ENCODE data around the gene TMEM52B.

The TMEM52B gene

GRCh38 chr12:10159280-10159679 is 19.6 kb upstream of the TMEM52B start:
- no peak for TF ChIP-seq CTCF (IDR thresholded peaks at IDR 0.05)

DNA sequence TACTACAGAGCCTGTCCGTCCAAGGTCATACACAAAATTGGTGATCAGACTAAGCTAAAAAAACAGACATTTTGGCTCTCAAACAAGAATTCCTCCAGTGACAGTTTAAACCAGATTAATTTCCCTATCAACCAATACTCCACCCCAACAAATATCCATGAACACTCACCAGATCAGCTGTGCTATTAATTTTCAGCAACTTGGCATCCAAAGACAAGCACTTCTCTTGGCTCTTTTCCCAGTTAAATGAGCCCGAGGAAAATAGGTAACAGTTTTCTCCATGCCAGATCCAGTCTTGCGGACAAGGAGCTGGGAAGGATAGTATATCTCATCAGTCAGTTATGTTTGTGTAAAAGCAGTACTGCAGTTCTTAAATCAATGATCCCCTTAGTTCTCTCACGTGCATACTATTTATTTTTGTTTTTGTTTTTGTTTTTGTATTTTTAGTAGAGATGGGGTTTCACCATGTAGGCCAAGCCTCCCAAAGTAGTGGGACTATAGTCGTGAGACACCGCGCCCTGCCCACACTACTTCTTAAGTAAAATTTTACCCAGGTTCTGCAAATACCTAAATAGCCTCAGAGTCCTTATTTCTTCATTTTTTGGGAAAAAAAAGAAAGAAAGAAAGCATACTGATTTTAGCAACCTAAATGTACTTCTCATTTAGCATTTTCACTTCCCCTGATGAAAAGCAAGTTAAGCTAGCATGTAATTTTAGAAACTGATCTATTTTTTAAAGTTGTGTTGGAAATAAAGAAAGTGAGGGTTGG is 18.0 kb upstream of the TMEM52B start:
- no peak for TF ChIP-seq CTCF (IDR thresholded peaks at IDR 0.05)

DNA sequence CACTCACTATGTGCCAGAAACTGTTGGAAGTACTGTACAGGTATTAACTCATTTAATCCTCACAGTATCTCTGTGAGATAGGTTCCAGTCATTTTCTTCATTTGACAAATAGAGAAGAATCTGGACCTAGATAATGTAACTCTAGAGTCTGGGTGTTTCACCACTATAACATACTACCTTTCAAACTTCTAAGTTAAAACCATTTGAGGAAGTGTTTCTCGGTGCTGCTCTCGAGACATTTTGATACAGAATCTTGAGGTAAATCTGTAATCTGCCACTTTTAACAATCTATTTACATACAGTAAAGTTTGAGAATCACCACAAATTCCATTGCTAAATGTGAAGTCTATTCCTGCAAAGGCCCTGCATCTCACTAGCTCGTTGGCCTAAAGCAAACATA is 15.7 kb upstream of the TMEM52B start:
- TF ChIP-seq CTCF (IDR thresholded peaks at IDR 0.05), result no peak

GRCh38 chr12:10165421-10165820 is 13.4 kb upstream of the TMEM52B start:
- no peak for TF ChIP-seq CTCF (IDR thresholded peaks at IDR 0.05)

DNA sequence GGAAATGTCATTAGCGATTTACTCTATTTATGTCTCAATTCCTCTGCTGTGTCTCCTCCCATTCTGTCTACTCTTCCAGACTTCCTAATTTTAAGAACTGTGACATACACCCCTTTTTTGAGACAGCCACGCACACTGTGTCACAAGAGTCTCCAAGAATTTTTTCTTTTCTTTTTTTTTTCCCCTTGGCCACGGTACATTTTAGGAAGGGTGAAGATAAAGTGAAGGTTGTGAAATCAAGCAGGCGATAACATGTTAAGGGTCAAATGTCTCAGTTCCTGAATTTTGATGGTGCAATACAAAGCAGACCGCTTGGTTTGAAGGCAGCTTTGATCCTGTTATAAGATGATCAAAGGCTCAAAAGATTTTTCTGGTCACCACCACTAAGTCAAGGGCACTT is 11.2 kb upstream of the TMEM52B start:
- no peak for TF ChIP-seq CTCF (IDR thresholded peaks at IDR 0.05)

DNA sequence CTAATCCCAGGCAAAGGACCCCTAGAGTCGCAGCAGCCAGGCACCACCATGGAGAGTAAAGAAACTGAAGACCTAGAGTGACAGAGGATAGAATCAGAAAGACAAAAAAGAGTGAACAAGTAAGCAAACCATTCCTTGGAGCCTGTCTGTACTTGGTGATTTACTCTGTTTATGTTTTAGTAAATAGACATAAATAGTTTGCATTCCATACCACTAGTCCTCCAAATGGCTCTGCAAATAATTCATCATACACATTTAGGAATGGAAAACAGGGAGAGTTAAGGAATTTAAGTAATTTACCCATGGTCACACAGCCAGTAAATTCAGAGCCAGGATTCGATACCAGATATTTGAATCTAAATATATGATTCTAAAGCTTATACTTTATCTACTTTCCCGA is 9.7 kb upstream of the TMEM52B start:
- TF ChIP-seq CTCF (IDR thresholded peaks at IDR 0.05), result no peak

GRCh38 chr12:10170216-10170615 is 8.6 kb upstream of the TMEM52B start:
- TF ChIP-seq CTCF (IDR thresholded peaks at IDR 0.05), result no peak

Measured in LNCAP (cell line).